Panc1 (cell line): ENCODE data around the gene ZP1. TPM values are rescaled to one million over a fixed set of nuclear protein-coding genes. Genes with fewer than 3 reads are reported as not detected.

Experiments
- ATAC-seq: fragments of 200-7000 bp; cut with Tn5 transposase; 2 replicates; pipeline ENCODE4 v1.9.1; 2020; ENCODE audit warnings: mild to moderate bottlenecking, moderate library complexity
- BruUV-seq: library from RNA; stranded (reverse); fragments of 400-500 nt; replicated peaks from 2 replicates; lab custom pipeline; 2021; lab: Mats Ljungman, UMichigan
- CTCF ChIA-PET: fragments of 300-600 bp; sonication (Branson Sonifier 250); formaldehyde crosslinking; loops from one replicate; lab custom pipeline; 2022; ENCODE audit warnings: antibody characterized with exemption; lab: Charles Lee
- POLR2A ChIA-PET: fragments of 300-600 bp; sonication (Branson Sonifier 250); formaldehyde crosslinking; loops from one replicate; lab custom pipeline; 2022; ENCODE audit warnings: antibody characterized with exemption; lab: Charles Lee
- DNase-seq: peaks from one replicate; pipeline ENCODE4 v3.0.0-alpha.2; 2010; ENCODE audit warnings: low read depth, low spot score
- H3K27ac ChIP-seq: 2 replicates; pipeline ENCODE4 v1.5.1; 2011; ENCODE audit warnings: mild to moderate bottlenecking, low read length, inconsistent platforms
- H3K27me3 ChIP-seq: fragments of 200-500 bp; sonication (Bioruptor generic); 2 replicates; pipeline ENCODE4 v1.6.0; 2014; ENCODE audit warnings: low read length, inconsistent platforms; ENCODE audit not compliant: control insufficient read depth, insufficient read depth
- H3K36me3 ChIP-seq: fragments of 200-500 bp; sonication (Bioruptor generic); 2 replicates; pipeline ENCODE4 v1.5.1; 2014; ENCODE audit warnings: inconsistent platforms, mild to moderate bottlenecking, low read length, moderate library complexity; ENCODE audit not compliant: control insufficient read depth, insufficient read depth
- H3K4me1 ChIP-seq: 2 replicates; pipeline ENCODE4 v1.5.1; 2011; ENCODE audit warnings: inconsistent platforms, mild to moderate bottlenecking, low read length, moderate library complexity; ENCODE audit not compliant: control insufficient read depth, insufficient read depth
- H3K4me3 ChIP-seq, 2 experiments: 2 replicates each; pipeline ENCODE4 v1.5.1; 2011 to 2012; ENCODE audit warnings: low read depth in 2 of 2, low read length in 2 of 2, mild to moderate bottlenecking in 2 of 2, inconsistent platforms in 1 of 2, moderate library complexity in 1 of 2
- H3K9me3 ChIP-seq: fragments of 200-500 bp; sonication (Bioruptor generic); 2 replicates; pipeline ENCODE4 v1.5.1; 2014; ENCODE audit warnings: low read depth, mild to moderate bottlenecking, inconsistent platforms, low read length, moderate library complexity; ENCODE audit not compliant: control insufficient read depth, insufficient read depth
- POLR2AphosphoS5 ChIP-seq: IDR thresholded peaks from 2 replicates; pipeline ENCODE4 v1.6.1; 2012; ENCODE audit warnings: mild to moderate bottlenecking, low read depth, low read length, moderate library complexity
- REST ChIP-seq, 2 experiments: IDR thresholded peaks; 2 replicates each; pipeline ENCODE4 v1.6.1; 2011 to 2012; ENCODE audit warnings: low read depth in 2 of 2, control low read depth in 1 of 2, low read length in 1 of 2, mild to moderate bottlenecking in 1 of 2, moderate library complexity in 1 of 2; ENCODE audit not compliant: insufficient read depth in 1 of 2
- SIN3A ChIP-seq: IDR thresholded peaks from 2 replicates; pipeline ENCODE4 v1.6.1; 2012; ENCODE audit warnings: low read depth, mild to moderate bottlenecking, low read length, moderate library complexity, borderline replicate concordance; ENCODE audit not compliant: insufficient read depth
- TCF7L2 ChIP-seq: IDR thresholded peaks from 2 replicates; pipeline ENCODE4 v1.6.1; 2011; ENCODE audit warnings: mild to moderate bottlenecking, low read depth, low read length, inconsistent platforms
- in situ Hi-C: cut with HindIII; loops from 2 replicates; pipeline ENCODE4 v1.10.0; 2016; ENCODE audit warnings: low sequenced_read_pairs, low pct_unique_long_range_greater_than_20kb
- intact Hi-C: fragments of 100-400 bp; cut with micrococcal nuclease; formaldehyde crosslinking; loops from one replicate; pipeline ENCODE4 v1.10.0; 2022; ENCODE audit not compliant: unreplicated experiment
- total RNA-seq: library from RNA; stranded (reverse); gene quantifications from one replicate; pipeline ENCODE4 v1.2.1, GENCODE V29; 2021; ENCODE audit not compliant: unreplicated experiment
- TF ChIP-seq, protein P1 (sequence below): fragments of 450-650 bp; IDR thresholded peaks from 2 replicates; pipeline ENCODE4 v1.5.1; 2017; ENCODE audit warnings: mild to moderate bottlenecking

The ZP1 gene
- total RNA-seq, 1 experiment from 2014 or later = not detected

DNA sequence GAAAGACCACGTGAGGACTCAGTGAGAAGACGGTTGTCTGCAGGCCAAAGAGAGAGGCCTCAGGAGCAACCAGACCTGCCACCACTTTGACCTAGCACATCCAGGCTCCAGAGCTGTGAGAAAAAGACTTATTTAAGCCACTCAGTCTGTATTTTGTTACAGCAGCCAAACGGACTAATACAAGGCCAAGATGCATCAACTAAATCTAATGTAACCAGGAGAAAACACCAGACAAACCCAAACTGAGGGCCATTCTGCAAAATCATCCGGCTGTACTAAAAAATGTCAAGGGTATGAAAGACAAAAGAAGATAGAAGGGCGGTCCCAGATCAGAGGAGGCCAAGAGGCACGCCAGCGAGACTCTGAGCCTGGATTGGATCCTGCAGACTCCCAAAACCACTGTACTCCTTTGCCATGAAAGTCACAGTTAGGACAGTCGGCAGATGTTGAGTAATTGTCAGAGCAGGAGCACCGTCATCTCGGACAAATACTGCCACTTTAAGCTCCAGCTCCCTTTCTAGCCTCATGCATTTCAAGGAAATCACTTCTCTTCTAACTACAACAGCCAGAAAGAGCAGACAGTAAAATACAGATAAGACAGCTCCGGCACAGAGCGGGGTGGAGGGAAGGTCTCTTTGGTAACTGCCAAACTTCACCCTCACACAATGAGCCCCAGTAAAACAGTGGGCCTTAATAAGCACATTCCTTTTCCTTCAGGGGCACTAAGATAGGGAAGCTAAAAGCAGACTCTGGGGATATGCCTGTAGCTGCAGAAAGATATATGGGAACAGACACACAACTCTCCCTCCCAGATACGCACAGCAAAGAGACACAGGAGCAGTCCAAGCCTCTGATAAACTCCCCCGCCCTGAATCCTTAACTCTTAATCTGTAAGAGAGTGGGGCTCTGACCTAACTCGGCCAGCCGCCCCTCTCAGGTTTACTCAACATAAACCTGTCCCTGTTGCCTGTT, 3.5 kb upstream of the ZP1 start:
- no TSS peak for BruUV-seq
- ATAC-seq (no peak), DNase-seq (no peak)
- TF ChIP-seq REST (IDR thresholded peaks at IDR 0.05; ENCODE audit: insufficient read depth in 1 of 2, low read depth in 2 of 2, low read length in 1 of 2) = no peak
- TF ChIP-seq TCF7L2 = no peak
- no peak for TF ChIP-seq POLR2AphosphoS5
- no peak for TF ChIP-seq SIN3A
- TF ChIP-seq, protein P1, sequence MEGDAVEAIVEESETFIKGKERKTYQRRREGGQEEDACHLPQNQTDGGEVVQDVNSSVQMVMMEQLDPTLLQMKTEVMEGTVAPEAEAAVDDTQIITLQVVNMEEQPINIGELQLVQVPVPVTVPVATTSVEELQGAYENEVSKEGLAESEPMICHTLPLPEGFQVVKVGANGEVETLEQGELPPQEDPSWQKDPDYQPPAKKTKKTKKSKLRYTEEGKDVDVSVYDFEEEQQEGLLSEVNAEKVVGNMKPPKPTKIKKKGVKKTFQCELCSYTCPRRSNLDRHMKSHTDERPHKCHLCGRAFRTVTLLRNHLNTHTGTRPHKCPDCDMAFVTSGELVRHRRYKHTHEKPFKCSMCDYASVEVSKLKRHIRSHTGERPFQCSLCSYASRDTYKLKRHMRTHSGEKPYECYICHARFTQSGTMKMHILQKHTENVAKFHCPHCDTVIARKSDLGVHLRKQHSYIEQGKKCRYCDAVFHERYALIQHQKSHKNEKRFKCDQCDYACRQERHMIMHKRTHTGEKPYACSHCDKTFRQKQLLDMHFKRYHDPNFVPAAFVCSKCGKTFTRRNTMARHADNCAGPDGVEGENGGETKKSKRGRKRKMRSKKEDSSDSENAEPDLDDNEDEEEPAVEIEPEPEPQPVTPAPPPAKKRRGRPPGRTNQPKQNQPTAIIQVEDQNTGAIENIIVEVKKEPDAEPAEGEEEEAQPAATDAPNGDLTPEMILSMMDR = no peak
- Histone ChIP-seq H3K4me3 (no peak overlapping the region), H3K4me1 (no peaks in the 10 kb centered on the region), H3K27me3 (no peaks in the 10 kb centered on the region), H3K36me3 (no peaks in the 10 kb centered on the region), H3K9me3 (no peaks in the 10 kb centered on the region), H3K27ac (no peak overlapping the region)
- intact Hi-C loops (no loop called here), in situ Hi-C loops (no loop called here)
- ChIA-PET POLR2A (no interaction called here), CTCF (no interaction called here)

- POLR2A ChIA-PET = no interaction called here
- in situ Hi-C loops = no loop called here
Measured at GRCh38 chr11:60864856-60865513, 2.4 kb upstream of the ZP1 start.

More at GRCh38 chr11:60864856-60865513, 2.4 kb upstream of the ZP1 start:
- Histone ChIP-seq H3K27me3 (no peaks in the 10 kb centered on the region), H3K27ac (no peak overlapping the region), H3K9me3 (no peaks in the 10 kb centered on the region), H3K4me1 (no peaks in the 10 kb centered on the region), H3K36me3 (no peaks in the 10 kb centered on the region), H3K4me3 (no peak overlapping the region)
- no peak for ATAC-seq
- intact Hi-C loops = no loop called here
- TF ChIP-seq POLR2AphosphoS5 = no peak
- TF ChIP-seq TCF7L2 = no peak
- TF ChIP-seq SIN3A = no peak
- no peak for TF ChIP-seq REST (IDR thresholded peaks at IDR 0.05; ENCODE audit: insufficient read depth in 1 of 2, low read depth in 2 of 2, low read length in 1 of 2)
- TF ChIP-seq, protein P1 = no peak
- BruUV-seq = no TSS peak
- CTCF ChIA-PET = no interaction called here
- DNase-seq = no peak
